ENCODE results near the gene TARDBP.
"Not testable (repeated sequence)": the region's sequence is repeated elsewhere in the genome, so short reads cannot be mapped to it uniquely, and the experiment has no call there.

Gene TARDBP

DNA sequence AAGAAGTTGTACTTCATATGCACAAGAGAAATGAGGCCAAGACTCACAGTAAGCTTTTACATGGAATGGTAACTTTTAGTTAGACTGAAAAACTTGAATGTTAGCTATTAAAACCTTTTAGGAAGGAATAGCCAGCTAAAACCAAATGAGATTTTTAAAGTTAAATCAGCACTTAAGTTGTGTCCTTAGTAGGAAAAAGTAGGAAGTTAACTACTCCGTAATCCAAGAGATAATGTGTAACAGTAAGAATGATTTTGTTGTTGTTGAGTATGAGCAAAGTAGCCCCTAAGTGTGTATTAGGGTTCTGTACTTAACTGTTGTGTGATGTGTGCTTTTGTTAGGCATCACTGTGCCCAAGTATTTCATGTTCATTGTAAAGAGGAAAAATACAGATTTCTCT lies 13.2 kb downstream of the TARDBP start:
- DNase-seq (ENCODE audit: extremely low read depth, low read depth): no peak
- TF ChIP-seq CTCF (IDR thresholded peaks at IDR 0.05; ENCODE audit: low read depth, low read length): no peak

DNA sequence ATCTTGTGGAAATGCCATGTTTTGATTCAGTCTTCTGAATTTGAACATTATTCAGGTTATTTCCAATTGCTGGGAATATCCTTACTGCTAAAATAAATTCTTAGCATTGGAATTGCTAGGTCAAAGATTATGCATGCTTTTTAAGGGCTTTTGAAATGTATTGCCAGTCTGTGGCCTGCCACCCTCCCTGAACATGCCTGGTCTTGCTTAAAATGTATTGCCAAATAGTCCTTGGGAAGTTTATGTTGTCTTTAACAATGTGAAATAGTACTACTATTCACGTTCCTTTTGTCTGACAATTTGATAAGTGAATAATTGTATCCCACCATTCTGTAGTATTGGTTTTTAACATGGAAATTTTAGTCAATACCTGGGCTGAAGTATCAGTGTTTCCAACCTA lies 13.6 kb downstream of the TARDBP start:
- DNase-seq (ENCODE audit: extremely low read depth, low read depth): no peak
- no peak for TF ChIP-seq CTCF (IDR thresholded peaks at IDR 0.05; ENCODE audit: low read depth, low read length)

DNA sequence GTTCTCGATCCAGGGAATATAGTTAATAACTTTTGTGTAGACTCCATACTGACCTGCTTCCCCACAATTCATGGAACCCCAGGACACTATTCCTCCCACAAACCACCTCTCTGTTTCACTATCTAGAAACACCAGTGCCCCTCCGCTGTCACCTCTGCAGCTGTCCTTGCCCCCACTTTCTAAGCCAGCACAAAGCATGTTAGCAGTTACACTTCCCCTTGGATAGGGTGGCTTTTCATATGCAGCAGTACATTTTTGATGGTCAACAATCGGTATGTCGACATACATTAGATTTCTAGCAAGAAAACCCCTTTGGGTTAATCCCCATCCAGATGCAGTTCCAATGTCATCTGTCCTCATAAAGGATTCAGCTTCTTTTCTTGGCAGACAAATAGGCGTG lies 14.4 kb downstream of the TARDBP start:
- no peak for TF ChIP-seq CTCF (IDR thresholded peaks at IDR 0.05; ENCODE audit: low read depth, low read length)
- DNase-seq (ENCODE audit: extremely low read depth, low read depth): no peak

DNA sequence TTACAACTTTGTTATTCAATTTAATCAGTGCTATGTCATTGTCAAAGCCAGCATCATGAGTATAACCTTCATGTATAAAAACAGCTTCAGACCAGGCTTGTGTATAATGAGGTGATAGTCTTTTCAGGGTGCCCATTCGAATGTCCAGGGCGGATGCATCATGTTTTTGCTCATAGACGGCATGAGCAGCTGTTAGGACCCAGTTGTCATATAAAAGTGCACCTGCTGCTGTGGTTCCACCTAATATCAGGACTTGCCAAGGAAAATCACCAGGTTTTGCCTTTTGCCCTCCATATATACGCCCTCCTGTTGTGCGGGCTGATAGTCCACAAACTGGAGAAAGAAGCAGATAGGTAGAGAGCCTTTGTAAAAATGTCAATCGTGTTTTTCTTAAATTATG lies 14.9 kb downstream of the TARDBP start:
- no peak for TF ChIP-seq CTCF (IDR thresholded peaks at IDR 0.05; ENCODE audit: low read depth, low read length)
- DNase-seq (ENCODE audit: extremely low read depth, low read depth): no peak

DNA sequence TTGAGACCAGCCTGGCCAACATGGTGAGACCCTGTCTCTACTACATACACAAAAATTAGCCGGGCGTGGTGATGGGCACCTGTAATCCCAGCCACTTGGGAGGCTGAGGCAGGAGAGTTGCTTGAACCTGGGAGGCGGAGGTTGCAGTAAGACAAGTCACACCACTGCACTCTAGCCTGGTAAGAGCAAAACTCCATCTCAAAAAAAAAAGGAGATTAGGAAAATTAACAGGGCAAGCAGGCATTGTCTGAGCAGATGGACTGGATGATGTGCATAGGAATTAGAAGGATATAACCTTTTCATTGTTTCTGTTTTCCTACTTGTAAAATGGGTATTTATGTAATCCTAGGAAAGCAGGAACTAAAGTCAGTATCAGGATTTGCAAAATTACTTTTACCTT lies 15.6 kb downstream of the TARDBP start:
- TF ChIP-seq CTCF (IDR thresholded peaks at IDR 0.05; ENCODE audit: low read depth, low read length): no peak
- no peak for DNase-seq (ENCODE audit: extremely low read depth, low read depth)

DNA sequence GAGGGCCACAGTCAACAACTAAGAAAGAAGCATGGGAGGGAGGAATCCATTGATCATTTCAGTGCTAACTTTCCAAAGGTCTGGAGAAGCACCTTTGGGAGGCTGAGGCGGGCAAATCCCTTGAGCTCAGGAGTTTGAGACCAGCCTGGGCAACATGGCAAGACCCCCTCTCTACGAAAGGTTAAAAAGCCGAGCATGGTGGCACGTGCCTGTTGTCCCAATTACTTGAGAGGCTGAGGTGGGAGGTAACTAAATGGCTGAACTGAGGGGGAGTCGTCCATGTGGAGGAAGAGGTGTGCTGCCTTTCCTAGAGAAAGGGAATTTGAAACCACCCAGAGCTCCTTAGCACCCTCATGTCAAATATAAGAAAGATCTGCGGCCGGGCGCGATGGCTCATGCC lies 18.4 kb downstream of the TARDBP start:
- TF ChIP-seq CTCF (IDR thresholded peaks at IDR 0.05; ENCODE audit: low read depth, low read length): no peak
- no peak for DNase-seq (ENCODE audit: extremely low read depth, low read depth)

DNA sequence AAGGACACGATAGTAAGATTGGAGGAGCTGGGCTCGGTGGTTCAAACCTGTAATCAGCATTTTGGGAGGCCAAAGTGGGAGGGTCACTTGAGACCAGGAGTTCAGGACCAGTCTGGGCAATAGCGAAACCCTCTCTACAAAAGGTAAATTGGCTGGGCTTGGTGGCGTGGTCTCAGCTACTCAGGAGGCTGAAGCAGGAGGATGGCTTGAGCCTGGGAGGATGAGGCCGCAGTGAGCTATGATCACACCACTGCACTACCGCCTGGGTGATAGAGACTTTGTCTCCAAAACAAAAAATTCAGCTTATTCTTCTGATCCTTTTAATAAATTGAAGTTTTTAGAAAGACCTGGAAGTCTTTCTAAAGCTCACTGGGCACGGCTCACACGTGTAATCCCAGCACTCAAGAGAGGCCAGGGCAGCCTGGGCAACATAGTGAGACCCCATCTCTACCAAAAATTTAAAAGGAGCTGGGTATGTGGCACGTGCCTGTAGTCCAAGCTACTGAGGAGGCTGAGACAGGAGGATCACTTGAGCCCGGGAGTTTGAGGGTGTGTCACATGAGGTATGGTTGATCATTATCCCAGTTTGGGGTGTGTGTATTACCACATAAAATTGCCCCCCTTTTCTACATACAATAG lies 19.3 kb downstream of the TARDBP start:
- TF ChIP-seq CTCF (IDR thresholded peaks at IDR 0.05; ENCODE audit: low read depth, low read length): no peak
- no peak for DNase-seq (ENCODE audit: extremely low read depth, low read depth)

- not testable (repeated sequence) for DNase-seq (ENCODE audit: extremely low read depth, low read depth)
These were observed 24.7 kb downstream of the TARDBP start for GRCh38 chr1:11037019-11037739.

Measured in AG09319 (cell line).